OCI-LY7 (cell line): ENCODE measurements around the gene ICA1. TPM values are rescaled to one million over a fixed set of nuclear protein-coding genes. Genes with fewer than 3 reads are reported as not detected.

Experiments used
- BruUV-seq: library from RNA; stranded (reverse); fragments of 400-500 nt; replicated peaks from 2 replicates; lab custom pipeline; 2021; lab: Mats Ljungman, UMichigan
- CTCF ChIA-PET: fragments of 300-600 bp; sonication (Branson Sonifier 250); formaldehyde crosslinking; loops from one replicate; lab custom pipeline; 2022; ENCODE audit warnings: antibody characterized with exemption; ENCODE audit not compliant: unreplicated experiment; lab: Charles Lee
- POLR2A ChIA-PET: fragments of 300-600 bp; sonication (Branson Sonifier 250); formaldehyde crosslinking; loops from one replicate; lab custom pipeline; 2022; ENCODE audit warnings: antibody characterized with exemption; lab: Charles Lee
- DNase-seq: peaks from one replicate; pipeline ENCODE4 v3.0.0-alpha.2; 2015; ENCODE audit warnings: low spot score
- H2AFZ ChIP-seq: fragments of 200-600 bp; sonication (generic), shearing (Covaris generic); 2 replicates; pipeline ENCODE4 v1.6.1; 2014; ENCODE audit warnings: mild to moderate bottlenecking, antibody characterized with exemption, low read length, moderate library complexity
- H3K27ac ChIP-seq: fragments of 200-600 bp; sonication (generic); 2 replicates; pipeline ENCODE4 v1.5.1; 2014; ENCODE audit warnings: mixed run types, low read depth, mild to moderate bottlenecking, moderate library complexity, low read length, inconsistent platforms; ENCODE audit not compliant: poor library complexity, severe bottlenecking
- H3K36me3 ChIP-seq: fragments of 200-600 bp; sonication (generic); 2 replicates; pipeline ENCODE4 v1.6.1; 2014; ENCODE audit warnings: mild to moderate bottlenecking, antibody characterized with exemption, low read length, moderate library complexity, mixed read lengths; ENCODE audit not compliant: insufficient read depth
- H3K4me1 ChIP-seq: fragments of 200-600 bp; sonication (generic); 2 replicates; pipeline ENCODE4 v1.5.1; 2014; ENCODE audit warnings: mild to moderate bottlenecking, low read length; ENCODE audit not compliant: insufficient read depth, poor library complexity, severe bottlenecking
- H3K4me2 ChIP-seq: fragments of 200-600 bp; sonication (generic); 2 replicates; pipeline ENCODE4 v1.6.1; 2014; ENCODE audit warnings: mild to moderate bottlenecking, low read length
- H3K4me3 ChIP-seq: fragments of 200-600 bp; sonication (generic); 2 replicates; pipeline ENCODE4 v1.5.1; 2014; ENCODE audit warnings: mild to moderate bottlenecking, low read depth, low read length; ENCODE audit not compliant: poor library complexity, severe bottlenecking
- H3K79me2 ChIP-seq: fragments of 200-600 bp; sonication (generic); 2 replicates; pipeline ENCODE4 v1.6.1; 2016; ENCODE audit warnings: low read depth, mild to moderate bottlenecking, low read length, moderate library complexity, mixed read lengths; ENCODE audit not compliant: insufficient read depth
- H3K9me2 ChIP-seq: fragments of 200-600 bp; sonication (generic); 2 replicates; pipeline ENCODE4 v1.6.1; 2016; ENCODE audit warnings: mild to moderate bottlenecking, low read length, mixed read lengths; ENCODE audit not compliant: insufficient read depth
- H3K9me3 ChIP-seq: fragments of 200-600 bp; sonication (generic); 2 replicates; pipeline ENCODE4 v1.6.1; 2014; ENCODE audit warnings: mild to moderate bottlenecking, mixed run types, low read length, mixed read lengths
- H4K20me1 ChIP-seq: fragments of 200-600 bp; sonication (generic); 2 replicates; pipeline ENCODE4 v1.6.1; 2014; ENCODE audit warnings: mild to moderate bottlenecking, antibody characterized with exemption, low read length, moderate library complexity, mixed read lengths; ENCODE audit not compliant: insufficient read depth
- CTCF ChIP-seq: fragments of 200-600 bp; sonication (generic); conservative IDR thresholded peaks from 2 replicates; pipeline ENCODE4 v1.5.1; 2014; ENCODE audit warnings: mild to moderate bottlenecking, antibody characterized with exemption, low read length, moderate library complexity, mixed read lengths
- EZH2phosphoT487 ChIP-seq: fragments of 200-600 bp; sonication (generic); IDR thresholded peaks from 2 replicates; pipeline ENCODE4 v1.6.1; 2018; ENCODE audit warnings: low read depth, borderline replicate concordance, mild to moderate bottlenecking, mixed run types, antibody characterized with exemption, low read length, moderate library complexity, mixed read lengths
- intact Hi-C: fragments of 100-400 bp; cut with micrococcal nuclease; formaldehyde crosslinking; loops from one replicate; pipeline ENCODE4 v1.10.0; 2022; ENCODE audit not compliant: unreplicated experiment
- total RNA-seq, 2 experiments: library from RNA; depleted of rRNA in 1 of 2; stranded (reverse); fragments of >200 nt in 1 of 2; shearing (Covaris generic) in 1 of 2; gene quantifications; 2 replicates each; pipeline ENCODE4 v1.2.3, GENCODE V29; 2014 to 2022

The ICA1 gene
- total RNA-seq, 2 experiments from 2014 or later: 0.49 TPM; not detected in 1

GRCh38 chr7:8082762-8083161 lies 179.2 kb downstream of the ICA1 start:
- ChIA-PET CTCF (no interaction called here), POLR2A (no interaction called here)
- no peaks in the 10 kb centered on the region for H3K4me1 ChIP-seq
- H3K9me2 ChIP-seq: no peaks in the 10 kb centered on the region
- no peak overlapping the region for H3K4me3 ChIP-seq
- H3K9me3 ChIP-seq: no peaks in the 10 kb centered on the region
- TF ChIP-seq CTCF: no peak
- no peak for TF ChIP-seq EZH2phosphoT487
- no peak overlapping the region for H3K4me2 ChIP-seq
- intact Hi-C loops: no loop called here
- H3K36me3 ChIP-seq: peaks cover 44% of the 10 kb centered on the region
- H3K27ac ChIP-seq: no peak overlapping the region
- no TSS peak for BruUV-seq
- H2AFZ ChIP-seq: no peak overlapping the region
- DNase-seq: no peak
- no peaks in the 10 kb centered on the region for H4K20me1 ChIP-seq
- H3K79me2 ChIP-seq: no peaks in the 10 kb centered on the region

GRCh38 chr7:8078418-8078817 lies 183.5 kb downstream of the ICA1 start:
- Histone ChIP-seq H3K4me2 (no peak overlapping the region), H3K9me2 (no peaks in the 10 kb centered on the region; the same call in 1 of the 2 replicates), H3K9me3 (no peaks in the 10 kb centered on the region), H2AFZ (no peak overlapping the region), H3K36me3 (peaks cover 34% of the 10 kb centered on the region), H3K4me3 (no peak overlapping the region), H4K20me1 (no peaks in the 10 kb centered on the region), H3K4me1 (no peaks in the 10 kb centered on the region), H3K79me2 (no peaks in the 10 kb centered on the region), H3K27ac (no peak overlapping the region)
- no peak for DNase-seq
- BruUV-seq: no TSS peak
- POLR2A ChIA-PET: interaction anchor here (0.7 to 1.2 kb wide), 2 partner anchors 64 to 902 kb away, joined by 3 to 5 read pairs; no protein-coding TSS in a partner anchor
- CTCF ChIA-PET: no interaction called here
- intact Hi-C loops: no loop called here
- TF ChIP-seq EZH2phosphoT487: no peak
- no peak for TF ChIP-seq CTCF

- intact Hi-C loops: no loop called here
- Histone ChIP-seq H2AFZ (no peak overlapping the region), H3K9me3 (no peaks in the 10 kb centered on the region), H3K9me2 (no peaks in the 10 kb centered on the region), H3K4me1 (no peaks in the 10 kb centered on the region), H4K20me1 (no peaks in the 10 kb centered on the region; the same call in 1 of the 2 replicates), H3K36me3 (peaks cover 45% of the 10 kb centered on the region), H3K79me2 (peaks cover 19% of the 10 kb centered on the region; the same call in 1 of the 2 replicates), H3K4me2 (no peak overlapping the region), H3K27ac (no peak overlapping the region), H3K4me3 (no peak overlapping the region)
- ChIA-PET POLR2A (interaction anchor here (0.5 to 1.5 kb wide), 7 partner anchors 11 to 458 kb away, joined by 3 to 8 read pairs (median 5); no protein-coding TSS in a partner anchor), CTCF (no interaction called here)
- DNase-seq: no peak
- no TSS peak for BruUV-seq
- no peak for TF ChIP-seq EZH2phosphoT487
- no peak for TF ChIP-seq CTCF
Observed at GRCh38 chr7:8070451-8071180, 191.4 kb downstream of the ICA1 start.
